ENCODE results near the gene CKS1B.
A peak's percentile ranks its signal among the peaks of the same experiment; 100 is the strongest.

CKS1B gene

GRCh38 chr1:154996966-154997701 lies 22.7 kb downstream of the CKS1B start:
- DNase-seq (ENCODE audit: low read depth), result no peak
- TF ChIP-seq CTCF (conservative IDR thresholded peaks at IDR 0.05; ENCODE audit: low read length), result no peak
- H3K4me3 ChIP-seq (ENCODE audit: low read length), result no peak overlapping the region

- TF ChIP-seq CTCF (conservative IDR thresholded peaks at IDR 0.05; ENCODE audit: low read length), result 0 out of 2 replicates have a peak, but pooled peaks have one; percentile 15
- no peak overlapping the region for H3K4me3 ChIP-seq (ENCODE audit: low read length)
- DNase-seq (ENCODE audit: low read depth), result no peak
These were observed 23.8 kb downstream of the CKS1B start for GRCh38 chr1:154998201-154998780.

- peak overlapping the region; percentile 37 for H3K4me3 ChIP-seq (ENCODE audit: low read length)
- DNase-seq (ENCODE audit: low read depth), result peak; percentile 71
- TF ChIP-seq CTCF (conservative IDR thresholded peaks at IDR 0.05; ENCODE audit: low read length), result peak; percentile 89
These were observed 24.5 kb downstream of the CKS1B start for GRCh38 chr1:154998818-154999570.

- H3K4me3 ChIP-seq (ENCODE audit: low read length), result peak overlapping the region; percentile 86
- no peak for TF ChIP-seq CTCF (conservative IDR thresholded peaks at IDR 0.05; ENCODE audit: low read length)
- DNase-seq (ENCODE audit: low read depth), result no peak
These were observed 25.3 kb downstream of the CKS1B start for GRCh38 chr1:154999571-155000410.

- DNase-seq (ENCODE audit: low read depth), result no peak
These were observed 25.9 kb downstream of the CKS1B start for GRCh38 chr1:155000411-155000725.

More at GRCh38 chr1:155000411-155000725, 25.9 kb downstream of the CKS1B start:
- peak overlapping the region; percentile 86 for H3K4me3 ChIP-seq (ENCODE audit: low read length)
- no peak for TF ChIP-seq CTCF (conservative IDR thresholded peaks at IDR 0.05; ENCODE audit: low read length)
